Measurements from ENCODE around the gene SLC34A1. TPM values are rescaled to one million over a fixed set of nuclear protein-coding genes. Genes with fewer than 3 reads are reported as not detected.
A peak's percentile ranks its signal among the peaks of the same experiment; 100 is the strongest.

SLC34A1 gene
- total RNA-seq, 1 donor from 2014 or later, result not detected

GRCh38 chr5:177364159-177364962 lies 19.9 kb upstream of the SLC34A1 start:
- Histone ChIP-seq H4K20me1 (ENCODE audit: insufficient read depth, low read length) (no peaks in the 10 kb centered on the region), H2AFZ (ENCODE audit: low read depth, low read length) (no peak overlapping the region), H3K36me3 (ENCODE audit: insufficient read depth, low read length) (no peaks in the 10 kb centered on the region), H3K9me3 (ENCODE audit: insufficient read depth, low read depth, low read length) (no peaks in the 10 kb centered on the region), H3K4me1 (ENCODE audit: insufficient read depth, low read length) (peaks cover 20% of the 10 kb centered on the region), H3K4me3 (ENCODE audit: insufficient read depth, low read depth, low read length) (no peak overlapping the region), H3K27me3 (ENCODE audit: insufficient read depth, low read length) (peaks cover 7% of the 10 kb centered on the region), H3K79me2 (ENCODE audit: insufficient read depth, low read length) (no peaks in the 10 kb centered on the region), H3K4me2 (ENCODE audit: low read length) (no peak overlapping the region), H3K27ac (ENCODE audit: low read depth, low read length) (no peak overlapping the region), H3K9ac (ENCODE audit: low read length) (no peak overlapping the region)
- Mint-ChIP-seq H3K4me3 (ENCODE audit: unreplicated experiment) (no peak overlapping the region), H3K9me3 (ENCODE audit: unreplicated experiment) (peaks cover 3% of the 10 kb centered on the region), H3K27ac (ENCODE audit: unreplicated experiment) (no peak overlapping the region), H3K27me3 (ENCODE audit: low read depth, unreplicated experiment) (peaks cover 23% of the 10 kb centered on the region), H3K36me3 (ENCODE audit: low read depth, unreplicated experiment) (peaks cover 11% of the 10 kb centered on the region), H3K4me1 (ENCODE audit: low read depth, unreplicated experiment) (peaks cover 6% of the 10 kb centered on the region)
- FAIRE-seq, result no peak
- TF ChIP-seq EZH2 (IDR thresholded peaks at IDR 0.05; ENCODE audit: insufficient read depth, low read length) (no peak), CTCF (IDR thresholded peaks at IDR 0.05; ENCODE audit: insufficient read depth, low read depth, low read length) (no peak)
- DNase-seq (ENCODE audit: low read depth), result no peak

- Histone ChIP-seq H3K4me2 (ENCODE audit: low read length) (peak overlapping the region; percentile 95), H2AFZ (ENCODE audit: low read depth, low read length) (peak overlapping the region; percentile 97), H3K9me3 (ENCODE audit: insufficient read depth, low read depth, low read length) (no peaks in the 10 kb centered on the region), H3K9ac (ENCODE audit: low read length) (peak overlapping the region; percentile 78), H3K4me3 (ENCODE audit: insufficient read depth, low read depth, low read length) (no peak overlapping the region), H3K27ac (ENCODE audit: low read depth, low read length) (no peak overlapping the region), H3K4me1 (ENCODE audit: insufficient read depth, low read length) (peaks cover 20% of the 10 kb centered on the region), H3K27me3 (ENCODE audit: insufficient read depth, low read length) (peaks cover 7% of the 10 kb centered on the region), H4K20me1 (ENCODE audit: insufficient read depth, low read length) (no peaks in the 10 kb centered on the region), H3K79me2 (ENCODE audit: insufficient read depth, low read length) (no peaks in the 10 kb centered on the region), H3K36me3 (ENCODE audit: insufficient read depth, low read length) (no peaks in the 10 kb centered on the region)
- FAIRE-seq (no peak), DNase-seq (ENCODE audit: low read depth) (no peak)
- peaks cover 6% of the 10 kb centered on the region for H3K4me1 Mint-ChIP-seq (ENCODE audit: low read depth, unreplicated experiment)
- H3K27me3 Mint-ChIP-seq (ENCODE audit: low read depth, unreplicated experiment), result peaks cover 13% of the 10 kb centered on the region
- peaks cover 9% of the 10 kb centered on the region for H3K36me3 Mint-ChIP-seq (ENCODE audit: low read depth, unreplicated experiment)
- peak overlapping the region; percentile 89 for H3K27ac Mint-ChIP-seq (ENCODE audit: unreplicated experiment)
- H3K9me3 Mint-ChIP-seq (ENCODE audit: unreplicated experiment), result peaks cover 3% of the 10 kb centered on the region
- TF ChIP-seq EZH2 (IDR thresholded peaks at IDR 0.05; ENCODE audit: insufficient read depth, low read length) (no peak), CTCF (IDR thresholded peaks at IDR 0.05; ENCODE audit: insufficient read depth, low read depth, low read length) (no peak)
- H3K4me3 Mint-ChIP-seq (ENCODE audit: unreplicated experiment), result peak overlapping the region; percentile 83
These were observed 18.2 kb upstream of the SLC34A1 start for GRCh38 chr5:177365845-177366527.

All from astrocyte (in vitro differentiated cells and primary cell).